Ovary (tissue), 9 donors: ENCODE data around the gene TRIM16. TPM values are rescaled to one million over a fixed set of nuclear protein-coding genes. Genes with fewer than 3 reads are reported as not detected.
"Not testable (repeated sequence)": the region's sequence is repeated elsewhere in the genome, so short reads cannot be mapped to it uniquely, and the experiment has no call there.

Experiments used
- DNase-seq, 5 donors: peaks; one replicate each; pipeline ENCODE4 v3.0.0-alpha.2; 2019 to 2020
- H3K27ac ChIP-seq, 2 donors: fragments of 200-600 bp; one replicate each; pipeline versions ENCODE4 v1.5.1 to v1.8.0; 2019 to 2022
- H3K27me3 ChIP-seq: fragments of 200-600 bp; one replicate; pipeline ENCODE4 v1.8.0; 2022
- H3K36me3 ChIP-seq: fragments of 200-600 bp; sonication (generic); one replicate; pipeline ENCODE4 v1.5.1; 2019
- H3K4me1 ChIP-seq: one replicate; pipeline ENCODE4 v1.8.1; 2013; ENCODE audit warnings: mild to moderate bottlenecking, moderate library complexity; ENCODE audit not compliant: insufficient read depth
- H3K4me3 ChIP-seq: fragments of 200-600 bp; sonication (generic); one replicate; pipeline ENCODE4 v1.5.1; 2017
- H3K9me3 ChIP-seq, 2 donors: fragments of 200-600 bp in 1 of 2; sonication (generic) in 1 of 2; one replicate each; pipeline versions ENCODE4 v1.5.1 to v1.8.1; 2013 to 2019; ENCODE audit warnings: mild to moderate bottlenecking in 1 of 2, moderate library complexity in 1 of 2
- WGBS, 3 donors: extraction: QIAGEN DNeasy Blood & Tissue Kit in 1 of 3; methylation state at CpG; one replicate each; pipeline versions ENCODE4 v1.1.5 to v1.1.7; 2013 to 2017; 5-methylcytosine and 5-hydroxymethylcytosine counted together
- intact Hi-C, 4 donors: fragments of 100-400 bp; cut with DNase I; formaldehyde crosslinking; loops; one replicate each; pipeline versions ENCODE4 v1.11.0 to v1.15.1; 2022 to 2023
- polyA plus RNA-seq, 2 donors: library from polyadenylated mRNA; stranded (reverse); fragments of 200-250 nt in 1 of 2; fragments of 350-450 nt in 1 of 2; fragmentation: Illumina TruSeq in 1 of 2; extraction: RNeasy Lipid Tissue Mini Kit (QIAGEN cat#74804) in 1 of 2; gene quantifications; one replicate each; pipeline ENCODE4 v1.2.3, GENCODE V29; 2013 to 2014
- total RNA-seq, 7 donors: library from RNA; depleted of rRNA in 2 of 7; stranded (reverse); fragments of >200 nt in 2 of 7; fragmentation: NEBNext Ultra II Directional in 3 of 7; extraction: Animal tissue kit (Norgen Biotek cat#: 25700) in 3 of 7; gene quantifications; one replicate each; pipeline versions ENCODE4 v1.1.0 to v1.2.4, GENCODE V29; 2016 to 2023
- donor health status: DM: no; HTN: no; CAD: no; lungs with moderate emphysema.
- donor health status: DM: no; HTN: no; CAD: no.
- donor health status: Bipolar disorder and iron deficiency.
- donor health status: DM: yes; HTN: yes; CAD: no.
- donor health status: DM: no; HTN: no; CAD: no.
- donor health status: DM: yes; HTN: yes; CAD: no.

TRIM16 gene
- total and polyA plus RNA-seq, 9 donors, result 3.8 to 17.2 (median 11.2) TPM

DNA sequence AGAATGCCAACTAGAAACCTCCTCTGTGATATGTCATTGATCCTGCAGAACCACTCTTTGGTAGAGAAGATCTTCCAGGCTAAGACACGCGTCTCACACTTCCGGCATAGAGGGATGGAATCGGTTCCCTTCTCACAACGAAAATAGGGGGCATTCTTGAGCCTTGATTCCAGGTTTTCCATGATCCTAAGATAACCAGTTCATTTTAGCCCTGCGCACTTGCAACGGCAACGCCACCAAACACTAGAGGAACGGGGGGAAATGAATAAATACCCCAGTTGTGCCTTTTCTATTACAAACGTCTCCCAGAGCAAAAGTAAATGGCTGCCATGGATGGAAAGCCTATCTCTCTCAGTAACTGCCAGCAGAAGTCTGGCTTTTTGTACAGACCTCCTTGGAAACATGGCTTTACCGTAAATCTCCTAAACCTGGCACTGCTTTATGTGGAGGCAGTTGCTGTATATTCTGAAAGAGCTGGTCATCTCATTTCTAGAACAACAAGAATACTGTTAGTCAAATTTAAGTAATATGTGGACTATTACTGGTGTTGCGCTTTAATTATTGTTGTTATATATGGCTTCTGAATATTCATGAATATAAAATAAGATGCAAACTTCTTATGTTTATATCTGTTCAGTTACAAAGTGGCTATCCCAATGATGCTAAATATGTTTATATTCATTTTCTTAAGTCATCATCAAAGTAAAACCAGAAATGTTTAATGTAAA is 64.6 kb downstream of the TRIM16 start, which contains the start of gene FBXW10B:
Gene FBXW10B (minus strand): TSS at position 374 of the 728 bp plus-strand sequence. CDS start 192 bp downstream, at position 182.
- H3K4me3 ChIP-seq, H3K4me1 ChIP-seq, H3K36me3 ChIP-seq, H3K9me3 ChIP-seq, H3K27ac ChIP-seq, H3K27me3 ChIP-seq, intact Hi-C loops: not testable (repeated sequence)
- WGBS, 3 donors, result 7 to 23% (median 12%) methylated on average over 11 of the region's 12 CpGs
- peak in 1 of 5 donors; percentile 7 for DNase-seq

DNA sequence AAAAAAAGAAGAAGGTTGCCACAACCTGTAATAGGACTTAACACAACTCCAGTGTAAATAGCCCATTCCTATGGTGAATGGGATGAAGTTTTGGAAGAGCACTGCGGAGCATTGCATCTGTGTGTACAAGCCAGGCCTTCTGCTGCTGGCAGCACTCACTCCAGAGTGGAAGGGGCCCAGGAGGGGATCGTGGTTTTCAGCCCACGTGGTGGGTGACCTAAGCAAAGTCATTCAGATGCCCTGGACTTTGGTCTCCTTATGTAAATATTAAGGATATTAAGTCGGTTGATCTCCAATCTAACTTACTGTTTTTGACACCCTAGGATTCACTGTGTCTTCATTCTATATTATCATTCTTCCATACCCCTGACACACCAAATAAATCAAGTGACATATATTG is 67.3 kb downstream of the TRIM16 start:
- H3K4me1 ChIP-seq, intact Hi-C loops, H3K36me3 ChIP-seq, H3K4me3 ChIP-seq, H3K9me3 ChIP-seq, DNase-seq, H3K27ac ChIP-seq, H3K27me3 ChIP-seq: not testable (repeated sequence)
- 54 to 64% (median 60%) methylated on average over 3 to 4 of the region's 4 CpGs for WGBS, 3 donors

DNA sequence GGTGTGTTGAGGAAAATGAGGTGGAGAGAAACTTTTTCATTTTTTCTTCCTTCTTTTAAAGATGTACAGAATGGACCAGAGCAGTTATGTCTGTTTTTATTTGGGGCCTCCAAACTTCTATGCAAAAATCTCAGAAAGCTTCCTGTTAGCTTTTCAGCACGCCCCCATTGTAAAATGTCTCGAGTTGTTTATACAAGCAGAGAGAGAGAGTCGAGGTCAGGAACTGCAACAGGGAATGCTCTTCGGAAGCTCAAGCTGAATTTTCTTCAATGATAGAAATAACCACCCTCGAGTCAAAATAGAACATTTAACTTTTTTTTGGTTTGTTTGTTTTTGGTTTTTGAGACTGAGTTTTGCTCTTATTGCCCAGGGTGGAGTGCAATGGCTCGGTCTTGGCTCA is 68.3 kb downstream of the TRIM16 start:
- DNase-seq, H3K27me3 ChIP-seq, intact Hi-C loops, H3K9me3 ChIP-seq, H3K4me3 ChIP-seq, H3K4me1 ChIP-seq, H3K27ac ChIP-seq, H3K36me3 ChIP-seq: not testable (repeated sequence)
- WGBS, 3 donors, result 14 to 24% (median 17%) methylated on average over 6 of the region's 6 CpGs

DNA sequence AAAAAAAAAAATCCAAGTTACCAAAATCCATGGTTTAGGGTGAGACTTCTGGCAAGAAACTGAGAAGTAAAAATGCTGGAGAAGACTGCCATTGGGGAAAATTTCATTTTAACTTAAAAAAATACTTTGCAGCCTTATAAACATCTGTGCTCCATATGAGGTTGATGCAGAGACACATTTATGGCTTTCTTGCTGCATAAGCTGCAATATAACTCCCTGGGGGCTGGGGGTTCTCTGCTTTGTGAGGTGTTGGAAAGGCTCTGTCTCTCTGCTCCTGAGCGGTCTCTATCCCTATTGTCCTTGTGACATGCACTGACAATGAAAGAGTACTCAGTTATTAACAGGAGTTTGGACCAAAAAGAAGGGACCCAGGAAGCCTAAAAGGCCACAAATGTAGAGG is 71.0 kb downstream of the TRIM16 start:
- H3K36me3 ChIP-seq, H3K27ac ChIP-seq, intact Hi-C loops, H3K4me1 ChIP-seq, H3K27me3 ChIP-seq, H3K4me3 ChIP-seq, H3K9me3 ChIP-seq, DNase-seq: not testable (repeated sequence)
- 90 to 100% methylated on average over 1 of the region's 1 CpG; no CpG with 5 or more reads in 1 of the 3 donors for WGBS, 3 donors

DNA sequence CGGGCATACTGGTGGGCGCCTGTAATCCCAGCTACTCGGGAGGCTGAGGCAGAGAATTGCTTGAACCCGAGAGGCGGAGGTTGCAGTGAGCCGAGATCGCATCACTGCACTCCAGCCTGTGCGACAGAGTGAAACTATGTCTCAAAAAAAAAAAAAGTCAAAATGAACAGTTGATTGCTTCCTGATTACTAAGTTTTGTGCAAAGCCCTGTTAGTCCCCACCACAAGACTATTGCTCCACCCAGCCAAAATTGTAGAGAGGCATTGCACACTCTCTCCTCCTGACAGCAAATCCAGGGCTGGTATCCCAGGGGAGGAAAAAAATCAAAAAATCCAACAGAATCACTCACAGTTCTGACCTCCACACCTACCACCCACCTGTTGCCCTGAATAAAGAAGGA is 91.2 kb downstream of the TRIM16 start:
- H3K4me1 ChIP-seq, H3K4me3 ChIP-seq, H3K36me3 ChIP-seq, H3K27ac ChIP-seq, H3K9me3 ChIP-seq, intact Hi-C loops, DNase-seq, H3K27me3 ChIP-seq: not testable (repeated sequence)
- WGBS, 3 donors, result 92 to 97% methylated on average over 8 of the region's 8 CpGs; no CpG with 5 or more reads in 1 of the 3 donors

DNA sequence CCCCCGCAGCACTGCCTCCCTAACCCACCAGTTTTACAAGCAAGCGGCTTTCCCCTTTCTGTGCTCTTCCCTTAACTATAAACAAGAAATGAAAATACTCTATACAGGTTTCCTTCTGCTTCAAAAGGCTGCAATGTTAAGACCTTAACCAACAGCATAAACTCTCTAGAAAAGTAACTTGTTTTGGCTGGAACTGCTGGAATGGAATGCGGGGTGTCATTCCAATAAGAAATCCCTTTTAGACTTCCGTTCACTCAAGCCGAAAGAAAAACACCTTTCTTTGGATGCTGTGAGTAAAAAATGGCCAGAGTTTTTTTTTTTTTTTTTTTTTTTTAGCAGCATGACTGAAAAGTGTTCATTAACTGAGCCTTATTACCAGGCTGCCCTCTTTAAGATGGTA is 92.1 kb downstream of the TRIM16 start:
- H3K27me3 ChIP-seq, H3K27ac ChIP-seq, DNase-seq, H3K36me3 ChIP-seq, H3K4me1 ChIP-seq, H3K4me3 ChIP-seq, intact Hi-C loops, H3K9me3 ChIP-seq: not testable (repeated sequence)
- WGBS, 3 donors, result 5 to 26% (median 14%) methylated on average over 5 of the region's 5 CpGs

DNA sequence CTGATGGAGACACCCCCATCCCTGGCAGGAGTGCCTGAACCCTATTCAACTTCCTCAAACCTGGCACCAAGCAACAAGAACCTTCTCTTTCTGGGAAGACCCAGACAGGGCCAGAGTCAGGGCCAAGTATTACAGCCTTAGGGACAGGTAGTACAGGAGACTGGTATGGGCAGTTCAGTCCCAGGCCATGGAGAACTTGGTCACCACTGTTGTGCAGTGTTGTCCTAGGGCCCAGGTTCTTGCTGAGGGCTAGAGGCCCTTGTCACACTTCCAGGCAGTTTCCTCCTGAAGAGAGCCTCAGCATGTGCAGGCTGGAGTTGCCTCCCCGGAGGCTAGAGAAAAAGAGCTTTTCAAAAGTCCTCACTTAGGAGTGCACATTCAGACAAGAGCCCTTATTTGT is 93.3 kb downstream of the TRIM16 start:
- H3K4me3 ChIP-seq, intact Hi-C loops, H3K4me1 ChIP-seq, H3K27me3 ChIP-seq, H3K27ac ChIP-seq, H3K36me3 ChIP-seq, H3K9me3 ChIP-seq, DNase-seq: not testable (repeated sequence)
- 96 to 100% (median 100%) methylated on average over 1 of the region's 1 CpG for WGBS, 3 donors

DNA sequence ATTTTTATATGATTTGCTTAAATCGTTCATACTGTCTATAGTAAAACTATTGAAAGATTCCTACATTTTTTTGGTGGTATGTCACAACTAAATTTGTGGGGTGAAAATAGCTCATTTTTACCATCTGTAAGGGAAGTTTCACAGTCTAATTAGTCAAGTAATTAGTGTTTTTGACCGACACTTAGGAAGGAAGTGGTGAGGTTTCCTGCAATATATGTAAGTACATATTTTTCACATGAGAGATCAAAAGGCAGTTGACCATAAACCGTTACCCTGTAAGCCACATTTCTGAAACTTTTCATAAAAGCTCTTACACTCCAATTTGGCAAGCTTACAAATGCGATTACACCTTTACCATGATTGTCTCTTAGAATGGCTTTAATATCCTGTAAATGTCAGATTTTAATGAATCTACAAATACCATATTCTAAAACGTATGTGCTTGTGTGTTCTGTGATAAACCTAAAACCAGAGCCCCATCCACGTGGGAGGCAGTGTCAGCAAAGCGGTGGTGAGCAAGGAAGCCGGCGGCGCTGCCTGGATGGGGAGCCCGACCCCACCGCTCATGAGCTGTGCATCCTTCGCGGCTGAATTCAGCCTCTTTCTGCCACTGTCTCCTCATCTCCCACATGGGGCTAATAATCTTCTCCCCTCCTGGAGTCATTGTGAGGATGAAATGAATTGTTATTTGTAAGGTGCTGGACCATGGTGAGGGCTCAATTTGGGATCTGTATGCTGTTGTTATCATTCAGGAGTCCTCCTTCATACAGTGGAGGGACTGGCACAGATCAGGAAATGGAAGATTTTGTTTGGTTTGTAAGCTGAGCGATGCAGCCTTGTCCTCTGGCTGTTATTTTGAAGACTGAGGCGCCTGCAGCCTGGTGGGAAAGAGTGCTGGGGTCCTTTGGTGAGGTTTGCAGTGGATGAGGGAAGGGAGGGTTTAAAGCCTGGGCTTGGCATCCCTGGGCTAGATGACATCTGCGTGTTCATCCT is 94.3 kb downstream of the TRIM16 start:
- H3K27me3 ChIP-seq, DNase-seq, H3K36me3 ChIP-seq, H3K4me3 ChIP-seq, intact Hi-C loops, H3K4me1 ChIP-seq, H3K9me3 ChIP-seq, H3K27ac ChIP-seq: not testable (repeated sequence)
- WGBS, 3 donors, result 70 to 83% (median 81%) methylated on average over 13 to 14 of the region's 17 CpGs

DNA sequence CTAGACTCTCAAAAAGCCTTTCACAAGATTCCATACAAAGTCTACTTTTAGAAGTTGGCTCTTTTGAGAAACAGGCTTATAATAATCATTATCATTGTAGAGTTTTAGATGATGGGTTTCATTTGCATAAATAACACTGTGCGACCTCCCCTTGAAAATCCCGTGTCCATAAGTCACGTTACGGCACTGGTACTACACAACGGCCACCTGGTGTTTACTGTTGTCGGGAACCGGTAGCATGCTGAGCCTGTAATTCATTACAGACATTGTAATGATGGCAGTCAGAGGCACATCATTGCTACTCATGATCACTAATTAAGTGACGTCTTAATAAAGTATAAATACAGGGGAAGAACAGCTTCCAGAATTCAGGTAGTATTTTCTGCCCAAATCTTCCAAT is 96.1 kb downstream of the TRIM16 start:
- 86 to 91% (median 87%) methylated on average over 8 of the region's 8 CpGs for WGBS, 3 donors
- H3K9me3 ChIP-seq, H3K27ac ChIP-seq, intact Hi-C loops, H3K27me3 ChIP-seq, DNase-seq, H3K4me1 ChIP-seq, H3K36me3 ChIP-seq, H3K4me3 ChIP-seq: not testable (repeated sequence)

DNA sequence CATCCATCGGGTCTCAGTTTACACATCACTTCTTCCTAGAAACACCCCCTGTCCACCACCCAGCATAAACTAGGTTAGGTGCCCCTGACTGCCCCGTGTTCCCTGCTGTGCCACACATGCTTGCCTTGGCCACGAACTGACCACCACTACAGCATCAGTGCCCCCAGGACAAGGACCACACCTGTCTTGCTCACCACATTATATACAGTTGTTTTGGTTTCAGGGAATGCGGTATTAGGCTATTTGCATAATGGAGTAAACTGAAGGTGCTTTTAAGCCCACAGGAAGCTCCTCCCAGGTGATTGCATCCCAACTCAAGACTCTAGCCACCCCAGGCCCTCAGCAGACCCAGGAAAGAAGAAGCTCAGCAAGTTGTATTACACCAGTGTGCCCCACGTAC is 100.8 kb downstream of the TRIM16 start:
- H3K4me3 ChIP-seq, H3K9me3 ChIP-seq, H3K36me3 ChIP-seq, H3K4me1 ChIP-seq, H3K27me3 ChIP-seq, H3K27ac ChIP-seq, intact Hi-C loops, DNase-seq: not testable (repeated sequence)
- WGBS, 3 donors, result 69 to 100% (median 81%) methylated on average over 1 to 2 of the region's 5 CpGs

DNA sequence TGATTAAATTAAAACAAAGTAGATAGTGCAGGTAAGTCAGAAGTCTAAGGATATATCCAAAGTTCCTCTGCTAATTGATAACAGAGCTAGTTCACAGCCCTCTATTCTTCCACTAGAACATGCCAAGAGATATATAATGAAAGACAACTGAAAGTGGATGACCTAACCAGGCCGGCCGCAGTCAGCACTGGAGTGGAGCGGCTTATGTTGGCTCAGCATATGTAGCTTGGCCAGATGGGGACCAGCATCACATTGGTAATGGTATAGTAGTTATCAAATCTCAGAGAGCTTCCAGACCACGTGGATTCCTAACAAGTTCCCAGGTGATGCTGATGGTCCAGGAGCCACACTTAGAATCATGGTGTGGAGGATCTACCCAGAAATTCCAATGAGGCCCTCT is 102.6 kb downstream of the TRIM16 start:
- H3K36me3 ChIP-seq, H3K27me3 ChIP-seq, H3K27ac ChIP-seq, H3K9me3 ChIP-seq, H3K4me1 ChIP-seq, DNase-seq, intact Hi-C loops, H3K4me3 ChIP-seq: not testable (repeated sequence)
- 84 to 94% (median 87%) methylated on average over 2 to 4 of the region's 4 CpGs for WGBS, 3 donors
